Measurements from ENCODE around the gene KLF12. TPM values are rescaled to one million over a fixed set of nuclear protein-coding genes. Genes with fewer than 3 reads are reported as not detected.

KLF12 gene
- total RNA-seq, 1 experiment from 2014 or later, result 9.7 TPM

GRCh38 chr13:74105871-74106270 lies 28.3 kb downstream of the KLF12 start:
- Histone ChIP-seq H3K56ac (ENCODE audit: insufficient read length, low read depth, low read length) (no peak overlapping the region), H2BK20ac (ENCODE audit: low read depth, low read length, poor library complexity, severe bottlenecking) (no peak overlapping the region), H2BK12ac (ENCODE audit: insufficient read length, low read depth, low read length) (no peak overlapping the region), H3K4me2 (ENCODE audit: insufficient read depth, insufficient read length, low read length) (no peak overlapping the region), H3K79me2 (ENCODE audit: insufficient read depth, low read length) (peaks cover 2% of the 10 kb centered on the region; the same call in 1 of the 2 replicates), H3K79me1 (ENCODE audit: insufficient read depth, low read depth, low read length, poor library complexity, severe bottlenecking) (no peaks in the 10 kb centered on the region), H3K23me2 (ENCODE audit: insufficient read length, low read depth, low read length, poor library complexity, severe bottlenecking) (no peaks in the 10 kb centered on the region), H4K91ac (ENCODE audit: insufficient read length, low read depth, low read length) (no peak overlapping the region), H2AFZ (ENCODE audit: low read length) (no peak overlapping the region), H2BK5ac (ENCODE audit: insufficient read length, low read length) (no peak overlapping the region), H4K20me1 (ENCODE audit: control insufficient read depth, insufficient read depth, insufficient read length) (no peaks in the 10 kb centered on the region), H3K4ac (ENCODE audit: low read depth, low read length) (no peak overlapping the region), H3T11ph (ENCODE audit: low read length) (no peak overlapping the region), H3K27me3 (ENCODE audit: insufficient read depth, low read length) (no peaks in the 10 kb centered on the region), H3K4me1 (ENCODE audit: insufficient read depth, low read length) (no peaks in the 10 kb centered on the region), H3K14ac (ENCODE audit: insufficient read depth, low read length) (no peak overlapping the region), H4K8ac (replicated peaks; ENCODE audit: insufficient read length, low read depth, low read length) (no peak overlapping the region), H4K5ac (ENCODE audit: insufficient read length, low read depth, low read length) (no peak overlapping the region), H3K9me3 (ENCODE audit: control insufficient read depth, low read depth, low read length) (no peaks in the 10 kb centered on the region), H2BK120ac (ENCODE audit: low read depth, low read length, poor library complexity, severe bottlenecking) (no peak overlapping the region), H3K23ac (ENCODE audit: insufficient read length, low read depth, low read length) (no peak overlapping the region), H3K27ac (ENCODE audit: insufficient read length, low read depth, low read length) (no peak overlapping the region), H2BK15ac (ENCODE audit: low read depth, low read length) (no peak overlapping the region), H2AK5ac (ENCODE audit: insufficient read length, low read length) (no peak overlapping the region), H3K9ac (ENCODE audit: extremely low read depth, insufficient read length, low read length) (no peak overlapping the region), H3K18ac (ENCODE audit: insufficient read length, low read depth, low read length) (no peak overlapping the region)
- no peak for DNase-seq
- Mint-ChIP-seq H3K27me3 (ENCODE audit: low read depth) (no peaks in the 10 kb centered on the region), H3K36me3 (ENCODE audit: insufficient read depth in 1 of 3, low read depth in 3 of 3) (peaks cover 9 to 13% (median 13%) of the 10 kb centered on the region in 3 experiments), H3K27ac (no peak overlapping the region), H3K4me3 (no peak overlapping the region), H3K9me3 (peaks cover 8 to 12% of the 10 kb centered on the region in 2 experiments), H3K4me1 (no peaks in the 10 kb centered on the region)
- no peak for TF ChIP-seq CTCF (conservative IDR thresholded peaks at IDR 0.05)

Measured in H9 (cell line).